ENCODE results near the gene EIF4B.
A peak's percentile ranks its signal among the peaks of the same experiment; 100 is the strongest.

EIF4B gene

DNA sequence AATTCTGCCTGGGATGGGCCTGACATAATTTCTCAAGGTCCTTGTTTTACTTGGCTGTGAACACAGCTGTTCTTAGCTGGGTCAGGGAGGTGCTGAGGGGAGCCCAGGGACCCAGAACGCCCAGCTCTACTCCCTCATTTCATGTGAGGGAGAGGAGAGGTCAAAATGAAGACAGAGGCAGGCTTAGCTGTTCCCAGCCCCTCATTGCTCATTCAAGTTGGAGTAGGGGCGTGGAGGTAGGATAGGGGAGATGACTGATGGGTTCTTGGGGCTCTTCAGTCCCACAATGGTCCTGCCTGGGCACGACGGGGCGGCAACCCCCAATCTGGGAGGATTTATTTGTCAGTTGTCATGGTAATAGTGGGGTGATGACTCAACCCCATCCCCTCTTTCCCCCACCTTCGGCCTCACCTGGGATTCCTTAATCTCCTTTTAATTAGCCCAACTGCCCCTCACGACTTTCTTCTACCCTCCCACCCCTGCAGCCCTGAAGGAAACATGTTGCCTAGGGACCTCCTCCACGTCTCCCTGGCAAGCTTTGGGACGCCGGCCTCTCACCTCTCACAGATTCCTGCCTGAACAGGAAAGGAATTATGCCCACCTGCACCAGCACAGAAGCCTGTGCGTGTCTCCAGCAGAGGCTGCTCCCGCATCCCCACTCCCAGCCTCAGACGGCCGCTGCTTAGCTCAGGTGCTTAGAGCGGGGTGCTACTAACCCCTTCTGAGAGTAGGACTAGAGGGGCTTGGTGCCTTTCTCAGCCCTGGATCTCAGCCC lies 62.7 kb downstream of the EIF4B start:
- DNase-seq (ENCODE audit: low spot score): no peak

DNA sequence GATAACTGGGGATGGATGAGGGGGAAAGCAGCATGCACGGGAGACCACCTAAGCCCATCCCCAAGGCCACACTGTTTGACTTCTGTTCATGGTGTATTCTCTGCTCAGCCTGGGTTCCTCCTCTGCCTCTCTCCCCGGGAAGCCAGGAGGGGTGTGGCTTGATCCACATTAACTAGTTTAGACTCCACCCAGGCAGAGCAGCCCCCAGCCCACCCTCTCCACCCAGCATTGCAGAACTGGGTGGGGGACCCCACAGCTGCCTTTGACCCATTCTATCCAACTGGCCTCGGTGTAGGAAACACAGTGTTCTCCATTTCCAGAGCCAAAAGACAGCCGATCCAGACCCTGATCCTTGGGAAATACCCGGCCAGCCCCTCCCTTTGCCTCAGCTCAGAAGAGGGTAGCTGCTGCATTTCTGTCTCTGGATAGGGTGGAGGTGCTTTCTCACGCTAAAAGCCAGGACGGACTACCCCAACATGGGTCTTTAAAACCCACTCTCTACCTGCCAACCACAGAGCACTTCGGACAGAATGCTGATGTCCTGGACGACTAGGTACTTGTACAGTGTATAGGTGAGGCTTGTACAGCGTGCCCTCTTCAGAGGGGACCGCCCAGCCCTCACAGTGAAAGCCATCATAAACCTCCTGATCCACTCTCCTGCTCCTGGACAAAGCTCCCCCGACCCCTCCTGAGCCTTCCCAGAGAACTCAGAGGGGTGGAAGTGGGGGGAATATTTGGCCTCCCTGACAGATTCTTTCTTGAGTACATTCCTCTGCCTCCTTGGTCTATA lies 63.6 kb downstream of the EIF4B start:
- DNase-seq (ENCODE audit: low spot score): no peak

- no peak for DNase-seq (ENCODE audit: low spot score)
Measured at GRCh38 chr12:53070877-53071492, 64.7 kb downstream of the EIF4B start.

GRCh38 chr12:53071591-53072551 lies 65.6 kb downstream of the EIF4B start:
- no peak for DNase-seq (ENCODE audit: low spot score)

- DNase-seq (ENCODE audit: low spot score): no peak
Measured at GRCh38 chr12:53073881-53074280, 67.6 kb downstream of the EIF4B start.

- no peak for DNase-seq (ENCODE audit: low spot score)
Measured at GRCh38 chr12:53074283-53074998, 68.2 kb downstream of the EIF4B start.

DNA sequence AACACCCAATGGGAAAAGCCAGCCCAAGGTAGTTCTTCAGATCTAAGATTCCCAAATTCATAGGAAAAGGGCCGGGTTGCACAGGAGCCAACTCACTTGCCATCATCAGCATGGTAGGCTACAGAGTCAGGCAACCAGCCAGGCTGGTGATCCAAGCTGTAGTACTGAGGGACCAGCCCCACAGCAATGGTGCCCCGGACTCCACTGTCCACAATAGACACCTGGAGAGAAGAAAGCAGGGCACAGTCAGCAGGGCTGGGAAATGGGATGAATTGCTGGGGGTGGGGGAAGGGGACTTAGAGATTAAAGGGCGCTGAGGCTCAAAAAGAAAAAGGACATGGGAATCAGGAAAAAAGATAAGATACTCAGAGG lies 68.7 kb downstream of the EIF4B start:
- DNase-seq (ENCODE audit: low spot score): no peak

DNA sequence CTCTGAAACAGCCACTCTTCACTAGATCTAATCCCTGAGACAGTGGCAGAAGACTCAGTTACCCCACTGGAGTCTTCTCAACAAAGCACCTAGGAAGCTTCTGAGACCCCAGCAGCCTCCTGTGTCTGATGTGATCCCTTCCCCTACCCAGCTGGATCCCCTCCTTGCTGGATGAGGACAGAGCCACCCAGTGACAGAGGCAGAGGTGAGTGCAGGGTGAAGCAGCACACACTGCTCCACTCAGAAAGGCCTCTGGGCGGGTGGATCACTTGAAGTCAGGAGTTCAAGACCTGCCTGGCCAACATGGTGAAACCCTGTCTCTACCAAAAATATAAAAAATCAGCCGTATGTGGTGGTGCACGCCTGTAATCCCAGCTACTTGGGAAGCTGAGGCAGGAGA lies 70.2 kb downstream of the EIF4B start:
- DNase-seq (ENCODE audit: low spot score): no peak

DNA sequence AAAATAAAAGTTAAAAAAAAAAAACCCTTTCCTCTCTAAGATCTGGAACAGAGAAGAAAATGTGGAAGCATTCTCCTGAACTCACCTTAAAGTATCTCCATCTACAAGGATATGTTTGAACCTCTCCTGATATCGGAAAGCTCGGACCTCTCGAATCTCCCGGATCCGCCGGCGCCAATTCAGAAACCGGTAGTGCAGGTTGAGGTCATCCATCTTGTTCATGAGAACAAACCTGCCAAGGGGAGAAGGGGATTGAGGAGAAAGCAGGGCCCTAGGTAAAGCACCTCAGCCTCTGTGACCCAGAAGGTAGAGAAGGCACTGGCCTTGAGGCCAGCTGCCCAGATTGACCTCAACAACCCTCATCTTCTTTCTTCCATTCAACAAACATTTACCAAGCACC lies 70.8 kb downstream of the EIF4B start:
- DNase-seq (ENCODE audit: low spot score): no peak

GRCh38 chr12:53078425-53079225 lies 72.4 kb downstream of the EIF4B start:
- DNase-seq (ENCODE audit: low spot score): no peak

- peak; percentile 98 for DNase-seq (ENCODE audit: low spot score)
Measured at GRCh38 chr12:53079226-53080117, 73.2 kb downstream of the EIF4B start, which contains the start of gene SPRYD3. Gene SPRYD3, minus strand, starts transcription at chr12:53079390. Its CDS starts 57 bp downstream, at chr12:53079333.

GRCh38 chr12:53082637-53083175 lies 76.5 kb downstream of the EIF4B start:
- DNase-seq (ENCODE audit: low spot score): no peak

- DNase-seq (ENCODE audit: low spot score): no peak
Measured at GRCh38 chr12:53086361-53086760, 80.1 kb downstream of the EIF4B start.

GRCh38 chr12:53090105-53090504 lies 83.8 kb downstream of the EIF4B start:
- no peak for DNase-seq (ENCODE audit: low spot score)

DNA sequence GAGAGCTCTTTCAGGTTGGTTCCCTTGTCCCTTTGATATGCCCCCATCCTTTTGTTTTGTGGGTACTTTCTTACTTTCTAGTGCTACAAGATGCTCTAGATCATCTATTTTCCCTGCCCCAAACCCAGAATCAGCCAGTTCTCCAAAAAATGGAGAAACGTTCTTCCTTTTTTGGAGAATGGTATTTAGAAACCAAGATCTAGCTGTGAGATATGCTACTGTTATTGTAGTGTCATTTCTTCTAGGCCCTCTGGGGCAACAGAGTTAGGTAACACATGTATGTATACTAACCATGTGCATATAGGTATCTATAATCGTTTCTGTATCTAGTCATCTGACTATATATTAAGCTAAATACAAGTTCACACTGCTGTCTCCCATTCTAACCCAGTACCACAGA lies 84.3 kb downstream of the EIF4B start:
- DNase-seq (ENCODE audit: low spot score): no peak

DNA sequence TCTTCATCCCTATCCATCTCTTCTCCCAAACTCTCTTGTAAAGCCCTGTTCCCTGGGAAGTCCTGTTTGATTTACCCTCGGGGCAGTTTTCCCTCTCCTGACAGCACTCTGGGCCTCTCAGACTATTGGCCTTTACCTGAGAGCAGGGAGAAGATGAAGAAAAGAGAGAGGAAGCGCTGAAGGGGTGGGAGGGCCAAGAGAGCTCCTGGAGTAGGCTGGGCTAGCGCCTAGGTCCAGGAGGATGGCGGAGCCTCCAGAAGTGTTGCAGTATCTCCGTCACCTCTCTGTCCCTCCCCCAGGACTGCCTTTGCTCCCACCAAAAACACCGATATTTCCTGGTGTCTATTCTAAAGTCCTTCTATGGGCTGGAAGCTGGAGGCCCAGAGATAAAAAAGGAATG lies 85.5 kb downstream of the EIF4B start:
- no peak for DNase-seq (ENCODE audit: low spot score)

Data from kidney tubule cell (primary cell).